C4-2B (cell line): Measurements from ENCODE around the gene HOXD1.

Experiments used
- H3K27ac ChIP-seq: fragments of 450-650 bp; 2 replicates; pipeline ENCODE4 v1.5.1; 2017
- ZFX ChIP-seq: fragments of 450-650 bp; IDR thresholded peaks from 2 replicates; pipeline ENCODE4 v1.6.1; 2017
- TF ChIP-seq, protein P1 (sequence below): fragments of 450-650 bp; conservative IDR thresholded peaks from 2 replicates; pipeline ENCODE4 v1.5.1; 2017; ENCODE audit warnings: mild to moderate bottlenecking

HOXD1 gene

DNA sequence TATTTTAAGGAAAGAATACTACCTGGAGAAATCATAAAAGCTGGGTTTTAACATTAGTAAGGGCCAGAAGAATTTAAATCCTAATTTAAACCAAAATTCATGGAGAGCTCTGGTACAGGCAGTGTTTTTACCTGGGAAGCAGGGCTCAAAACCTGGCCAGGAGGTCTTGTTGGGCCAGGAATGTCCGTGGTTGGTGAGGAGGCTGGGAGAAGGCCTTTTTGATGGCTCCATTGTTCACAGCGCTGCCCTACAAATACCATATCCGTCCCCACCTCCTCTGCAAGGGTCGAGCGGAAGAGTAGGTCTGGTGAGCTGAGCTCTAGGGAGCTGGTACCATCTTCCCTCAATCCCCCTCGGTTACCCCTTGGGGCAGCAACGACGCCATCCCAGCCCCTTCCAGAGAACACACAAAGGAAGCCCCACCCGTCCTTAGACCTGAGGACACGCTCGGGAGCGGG, 10.9 kb upstream of the HOXD1 start:
- TF ChIP-seq, protein P1, sequence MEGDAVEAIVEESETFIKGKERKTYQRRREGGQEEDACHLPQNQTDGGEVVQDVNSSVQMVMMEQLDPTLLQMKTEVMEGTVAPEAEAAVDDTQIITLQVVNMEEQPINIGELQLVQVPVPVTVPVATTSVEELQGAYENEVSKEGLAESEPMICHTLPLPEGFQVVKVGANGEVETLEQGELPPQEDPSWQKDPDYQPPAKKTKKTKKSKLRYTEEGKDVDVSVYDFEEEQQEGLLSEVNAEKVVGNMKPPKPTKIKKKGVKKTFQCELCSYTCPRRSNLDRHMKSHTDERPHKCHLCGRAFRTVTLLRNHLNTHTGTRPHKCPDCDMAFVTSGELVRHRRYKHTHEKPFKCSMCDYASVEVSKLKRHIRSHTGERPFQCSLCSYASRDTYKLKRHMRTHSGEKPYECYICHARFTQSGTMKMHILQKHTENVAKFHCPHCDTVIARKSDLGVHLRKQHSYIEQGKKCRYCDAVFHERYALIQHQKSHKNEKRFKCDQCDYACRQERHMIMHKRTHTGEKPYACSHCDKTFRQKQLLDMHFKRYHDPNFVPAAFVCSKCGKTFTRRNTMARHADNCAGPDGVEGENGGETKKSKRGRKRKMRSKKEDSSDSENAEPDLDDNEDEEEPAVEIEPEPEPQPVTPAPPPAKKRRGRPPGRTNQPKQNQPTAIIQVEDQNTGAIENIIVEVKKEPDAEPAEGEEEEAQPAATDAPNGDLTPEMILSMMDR = no peak
- TF ChIP-seq ZFX = no peak
- peak overlapping the region; percentile 4; the same call in 1 of the 2 replicates for H3K27ac ChIP-seq

DNA sequence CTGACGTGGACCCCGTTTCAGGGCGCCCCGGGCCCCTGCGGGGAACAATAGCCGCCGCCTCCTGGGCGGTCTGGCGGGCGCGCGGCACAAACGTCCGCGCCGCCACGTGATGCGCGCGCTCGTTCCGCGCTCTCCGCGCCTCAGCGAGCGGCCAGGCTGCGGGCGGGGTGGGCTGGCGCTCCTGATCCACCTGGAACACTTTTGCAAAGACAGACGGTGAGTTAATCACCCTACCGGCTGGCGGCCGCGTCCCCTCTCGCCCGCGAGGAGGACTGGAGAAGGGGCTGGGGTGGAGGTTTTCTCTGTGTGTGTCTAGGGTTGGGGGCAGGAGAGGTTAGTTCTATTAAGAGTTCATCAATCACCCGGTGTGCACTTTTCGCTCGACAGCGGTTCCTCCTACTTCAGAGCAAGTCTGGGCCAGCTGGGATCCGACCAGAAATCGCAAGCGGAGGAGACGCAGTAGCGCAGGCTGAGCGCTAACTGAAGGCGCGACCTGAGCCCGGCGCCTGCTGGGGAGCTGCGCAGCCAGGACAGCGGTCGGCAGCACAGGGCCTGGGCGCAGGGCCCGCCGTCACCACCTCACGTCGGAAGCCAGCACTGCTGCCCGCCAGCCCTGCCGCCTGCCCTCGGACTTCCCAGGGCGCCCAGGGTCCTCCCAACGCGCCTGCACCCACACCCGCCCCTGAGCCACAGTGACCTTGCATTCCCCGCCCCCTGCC, 10.3 kb upstream of the HOXD1 start:
- peak overlapping the region; percentile 4; the same call in 1 of the 2 replicates for H3K27ac ChIP-seq
- TF ChIP-seq, protein P1 = no peak
- TF ChIP-seq ZFX = no peak

DNA sequence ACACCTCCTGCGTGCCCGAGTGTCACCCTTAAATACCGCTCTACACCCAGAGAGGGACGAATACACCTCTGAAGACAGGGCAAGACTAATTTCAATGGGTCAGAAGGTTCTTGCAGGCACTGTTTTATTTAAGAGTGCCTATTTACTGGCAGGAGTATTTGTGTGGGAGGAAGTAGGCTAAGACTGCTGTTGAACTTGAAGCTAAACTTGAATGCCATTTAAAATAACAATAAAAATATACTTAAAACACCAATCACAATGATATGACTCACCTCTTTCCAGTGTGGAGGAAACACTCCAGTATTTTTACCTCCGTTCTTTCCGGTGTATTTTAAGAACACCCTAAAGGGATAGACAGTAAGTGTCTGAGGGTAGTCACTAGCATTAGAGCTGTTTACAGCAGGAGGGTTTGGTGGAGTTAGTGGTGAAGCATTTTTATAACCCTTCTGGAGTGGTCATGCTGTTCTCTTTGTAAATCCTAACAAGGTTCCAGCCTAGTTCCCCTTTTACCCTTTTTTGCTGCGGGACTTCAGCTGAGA, 9.6 kb upstream of the HOXD1 start:
- H3K27ac ChIP-seq = no peak overlapping the region
- TF ChIP-seq, protein P1 = no peak
- no peak for TF ChIP-seq ZFX

DNA sequence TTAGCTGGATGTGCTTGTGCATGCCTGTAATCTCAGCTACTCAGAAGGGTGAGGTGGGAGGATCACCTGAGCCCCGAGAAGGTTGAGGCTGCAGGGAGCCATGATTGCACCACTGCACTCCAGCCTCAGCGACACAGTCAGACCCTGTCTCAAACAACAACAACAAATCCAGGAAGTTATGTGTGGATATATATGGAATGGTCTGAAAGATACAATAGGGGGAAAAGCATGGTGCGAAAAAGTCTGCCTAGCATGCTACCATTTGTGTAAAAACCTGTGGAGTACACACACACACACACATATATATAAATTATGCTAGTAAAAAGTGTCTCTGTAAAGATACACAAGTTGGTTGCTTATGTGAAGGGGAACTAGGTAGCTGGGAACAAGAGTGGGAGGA, 6.9 kb upstream of the HOXD1 start:
- TF ChIP-seq, protein P1 = no peak

DNA sequence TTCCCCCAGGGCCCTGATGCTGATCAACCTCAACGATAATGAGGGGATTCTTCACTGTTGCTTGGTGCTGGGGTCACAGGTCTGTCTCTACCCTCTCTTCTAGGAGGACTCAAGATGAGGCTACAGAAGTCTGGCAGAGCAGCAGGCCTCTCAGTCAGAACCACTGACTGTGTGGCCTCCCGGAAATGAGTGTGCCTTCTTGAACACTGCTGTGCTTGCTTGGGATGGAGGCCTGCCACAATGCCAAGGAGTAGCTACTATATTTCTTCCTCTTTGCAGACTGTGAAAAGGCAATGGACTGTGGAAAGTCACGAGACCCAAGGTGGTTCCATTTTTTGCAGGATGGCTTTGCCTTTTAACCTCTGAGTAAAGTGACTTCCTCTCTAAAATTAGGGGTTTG, 5.8 kb upstream of the HOXD1 start:
- TF ChIP-seq, protein P1 = no peak
- TF ChIP-seq ZFX = no peak
- no peak overlapping the region for H3K27ac ChIP-seq

More for the DNA sequence above, 6.9 kb upstream of the HOXD1 start:
- H3K27ac ChIP-seq = no peak overlapping the region

DNA sequence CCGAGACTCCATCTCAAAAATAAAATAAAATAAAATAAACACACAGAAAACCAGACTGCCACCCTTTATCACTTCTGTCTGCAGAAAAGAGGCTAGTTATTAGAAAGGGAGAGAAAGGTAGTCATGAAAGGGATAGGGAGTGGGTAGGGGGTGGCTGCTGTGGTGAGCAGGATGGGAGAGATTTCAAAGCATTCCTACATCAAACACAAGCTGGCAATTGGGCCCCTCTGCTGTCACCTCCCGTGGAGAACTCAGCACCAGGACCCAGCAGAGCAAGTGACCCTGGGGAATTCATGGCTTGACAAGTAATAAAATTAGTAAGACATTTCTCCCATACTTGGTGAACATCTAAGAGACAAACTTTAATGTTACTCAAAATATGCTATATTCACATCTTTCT, 3.7 kb upstream of the HOXD1 start:
- no peak overlapping the region for H3K27ac ChIP-seq
- TF ChIP-seq, protein P1 = no peak
- TF ChIP-seq ZFX = no peak

DNA sequence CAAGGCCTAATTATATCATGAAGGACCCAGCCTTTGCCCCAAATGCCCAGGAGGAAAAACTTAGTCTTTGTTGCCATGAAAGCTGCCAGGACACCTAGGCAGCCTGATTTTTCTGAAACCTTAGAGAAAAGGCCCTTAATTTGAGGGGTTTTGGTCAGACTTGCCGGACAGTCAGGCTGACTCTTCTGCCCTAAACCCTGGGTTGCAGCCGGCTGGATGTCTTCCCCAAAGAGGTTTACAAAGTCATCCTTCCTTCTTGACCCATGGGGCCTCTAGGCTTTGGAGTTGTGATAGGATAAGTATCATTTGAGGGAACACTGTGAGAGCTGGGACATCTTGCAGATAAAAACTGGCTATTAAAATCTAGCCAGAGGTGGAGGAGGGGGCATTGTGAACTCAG, 2.4 kb upstream of the HOXD1 start:
- no peak for TF ChIP-seq ZFX
- TF ChIP-seq, protein P1 = no peak
- no peak overlapping the region for H3K27ac ChIP-seq
